ENCODE data around the gene PHAF1. TPM values are rescaled to one million over a fixed set of nuclear protein-coding genes. Genes with fewer than 3 reads are reported as not detected.

Gene PHAF1
- total and polyA plus RNA-seq, 2 of the 13 experiments (the other 11 are each of a cell fraction or from before 2014, with no cell fraction given) = 48.3 to 174 TPM

GRCh38 chr16:67177743-67178699 lies 68.3 kb downstream of the PHAF1 start (continued):
- TF ChIP-seq, protein P1, sequence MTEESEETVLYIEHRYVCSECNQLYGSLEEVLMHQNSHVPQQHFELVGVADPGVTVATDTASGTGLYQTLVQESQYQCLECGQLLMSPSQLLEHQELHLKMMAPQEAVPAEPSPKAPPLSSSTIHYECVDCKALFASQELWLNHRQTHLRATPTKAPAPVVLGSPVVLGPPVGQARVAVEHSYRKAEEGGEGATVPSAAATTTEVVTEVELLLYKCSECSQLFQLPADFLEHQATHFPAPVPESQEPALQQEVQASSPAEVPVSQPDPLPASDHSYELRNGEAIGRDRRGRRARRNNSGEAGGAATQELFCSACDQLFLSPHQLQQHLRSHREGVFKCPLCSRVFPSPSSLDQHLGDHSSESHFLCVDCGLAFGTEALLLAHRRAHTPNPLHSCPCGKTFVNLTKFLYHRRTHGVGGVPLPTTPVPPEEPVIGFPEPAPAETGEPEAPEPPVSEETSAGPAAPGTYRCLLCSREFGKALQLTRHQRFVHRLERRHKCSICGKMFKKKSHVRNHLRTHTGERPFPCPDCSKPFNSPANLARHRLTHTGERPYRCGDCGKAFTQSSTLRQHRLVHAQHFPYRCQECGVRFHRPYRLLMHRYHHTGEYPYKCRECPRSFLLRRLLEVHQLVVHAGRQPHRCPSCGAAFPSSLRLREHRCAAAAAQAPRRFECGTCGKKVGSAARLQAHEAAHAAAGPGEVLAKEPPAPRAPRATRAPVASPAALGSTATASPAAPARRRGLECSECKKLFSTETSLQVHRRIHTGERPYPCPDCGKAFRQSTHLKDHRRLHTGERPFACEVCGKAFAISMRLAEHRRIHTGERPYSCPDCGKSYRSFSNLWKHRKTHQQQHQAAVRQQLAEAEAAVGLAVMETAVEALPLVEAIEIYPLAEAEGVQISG (CRISPR knock-in tag; IDR thresholded peaks at IDR 0.05) = 0 out of 2 replicates have a peak, but pooled peaks have one; percentile 61

DNA sequence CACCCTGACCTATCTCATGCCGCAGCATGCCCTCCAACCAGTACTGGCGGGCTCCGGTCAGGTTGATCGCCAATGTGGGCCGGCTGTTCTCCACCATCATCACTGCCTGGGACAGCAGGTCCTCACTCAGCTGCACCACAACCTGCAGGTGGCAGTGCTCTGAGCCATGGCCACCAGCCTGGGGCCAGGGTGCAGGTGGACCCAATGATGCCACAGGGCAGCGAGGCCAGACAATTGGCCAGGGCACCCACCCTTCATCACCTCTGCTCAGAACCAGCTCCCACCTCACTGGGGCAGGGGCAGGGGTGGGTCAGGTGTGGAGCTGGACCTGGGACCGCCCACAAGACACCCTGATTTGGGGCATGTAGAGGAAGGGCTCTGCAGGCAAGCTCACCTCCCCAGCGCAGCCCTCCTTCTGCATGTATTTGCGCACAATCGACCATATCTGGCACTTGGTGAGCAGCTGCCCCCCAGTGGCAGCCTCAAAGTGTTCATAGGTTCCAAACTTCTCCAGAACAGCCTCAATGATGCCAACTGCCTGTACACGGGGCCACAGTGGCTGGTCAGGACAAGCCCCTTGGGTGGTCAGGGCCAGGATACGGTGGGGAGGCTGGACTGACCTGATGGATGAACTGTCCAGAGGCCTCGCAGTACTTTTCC lies 69.8 kb downstream of the PHAF1 start:
- POLR2A ChIA-PET = interaction anchor here (1.0 kb wide), 1 partner anchor 19 kb away, joined by 3 read pairs; no protein-coding TSS in a partner anchor
- H3K4me2 ChIP-seq (ENCODE audit: low read depth, low read length) = no peak overlapping the region
- TF ChIP-seq FOXJ3 (CRISPR knock-in tag; IDR thresholded peaks at IDR 0.05; ENCODE audit: borderline replicate concordance) (no peak), KAT7 (CRISPR knock-in tag; IDR thresholded peaks at IDR 0.05; ENCODE audit: borderline replicate concordance) (no peak), JUNB (CRISPR knock-in tag; IDR thresholded peaks at IDR 0.05; ENCODE audit: borderline replicate concordance) (no peak), ZNF274 (CRISPR knock-in tag; IDR thresholded peaks at IDR 0.05) (0 out of 2 replicates have a peak, but pooled peaks have one; percentile 36), HNRNPK (IDR thresholded peaks at IDR 0.05; ENCODE audit: low read depth, low read length, poor library complexity, severe bottlenecking) (no peak), EP300 (IDR thresholded peaks at IDR 0.05; ENCODE audit: low read depth in 2 of 2, low read length in 2 of 2) (no peak), EP300 (CRISPR knock-in tag; IDR thresholded peaks at IDR 0.05; ENCODE audit: borderline replicate concordance) (no peak; the same call in 1 of the 2 replicates), BCL3 (CRISPR knock-in tag; IDR thresholded peaks at IDR 0.05) (no peak), KDM2A (CRISPR knock-in tag; IDR thresholded peaks at IDR 0.05; ENCODE audit: borderline replicate concordance, low read depth) (0 out of 2 replicates have a peak, but pooled peaks have one; percentile 16), ZNF432 (CRISPR knock-in tag; IDR thresholded peaks at IDR 0.05; ENCODE audit: borderline replicate concordance) (no peak), NR2F6 (IDR thresholded peaks at IDR 0.05) (no peak), NR2F6 (CRISPR knock-in tag; IDR thresholded peaks at IDR 0.05) (no peak), ZNF124 (CRISPR knock-in tag; IDR thresholded peaks at IDR 0.05) (no peak), ZNF773 (CRISPR knock-in tag; IDR thresholded peaks at IDR 0.05; ENCODE audit: borderline replicate concordance) (no peak), JDP2 (CRISPR knock-in tag; IDR thresholded peaks at IDR 0.05; ENCODE audit: borderline replicate concordance) (no peak)
- TF ChIP-seq, protein P2, sequence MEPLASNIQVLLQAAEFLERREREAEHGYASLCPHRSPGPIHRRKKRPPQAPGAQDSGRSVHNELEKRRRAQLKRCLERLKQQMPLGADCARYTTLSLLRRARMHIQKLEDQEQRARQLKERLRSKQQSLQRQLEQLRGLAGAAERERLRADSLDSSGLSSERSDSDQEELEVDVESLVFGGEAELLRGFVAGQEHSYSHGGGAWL (CRISPR knock-in tag; IDR thresholded peaks at IDR 0.05) = no peak

More for the DNA sequence above, 69.8 kb downstream of the PHAF1 start:
- H3K4me1 ChIP-seq (ENCODE audit: insufficient read depth, low read length) = peaks cover 37% of the 10 kb centered on the region
- in situ Hi-C loops (cut with HindIII; ENCODE audit: extremely low pct_ligation_motif_present, low pct_unique_long_range_greater_than_20kb) = no loop called here
- no peaks in the 10 kb centered on the region; a peak in 1 of 5 replicates for H3K36me3 ChIP-seq (replicated peaks in 1 of 2; ENCODE audit: control insufficient read depth in 1 of 2, insufficient read depth in 2 of 2, low read length in 2 of 2)
- H3K9me3 ChIP-seq (ENCODE audit: low read length) = no peaks in the 10 kb centered on the region
- DNase-seq (ENCODE audit: low spot score) = no peak
- no peak overlapping the region for H3K9ac ChIP-seq (ENCODE audit: insufficient read depth, low read depth, low read length)
- 82% methylated on average over 11 of the region's 13 CpGs for WGBS (ENCODE audit: low lambda C conversion rate)
- H3K27ac ChIP-seq (ENCODE audit: extremely low read length, insufficient read depth, low read length) = no peak overlapping the region
- no peak overlapping the region for H3K4me3 ChIP-seq (replicated peaks in 1 of 3; ENCODE audit: insufficient read depth in 1 of 3, low read depth in 2 of 3, low read length in 3 of 3)
- H3K27me3 ChIP-seq (ENCODE audit: control insufficient read depth in 1 of 2, insufficient read depth in 2 of 2, low read length in 2 of 2) = no peaks in the 10 kb centered on the region; a peak in 1 of 5 replicates
- intact Hi-C loops (cut with micrococcal nuclease; ENCODE audit: unreplicated experiment) = no loop called here
- no peaks in the 10 kb centered on the region; the same call in 1 of the 2 replicates for H4K20me1 ChIP-seq (ENCODE audit: insufficient read depth, low read length)
- FAIRE-seq = no peak
- peak; percentile 13 for ATAC-seq
- no peaks in the 10 kb centered on the region for H3K79me2 ChIP-seq (ENCODE audit: insufficient read depth, low read length)
- H2AFZ ChIP-seq (ENCODE audit: low read length) = no peak overlapping the region
- BruUV-seq (replicated peaks) = no TSS peak
- CTCF ChIA-PET (ENCODE audit: low intra/inter-chr PET ratio, low total read pairs) = interaction anchor here (1.3 kb wide), 1 partner anchor 225 kb away, joined by 5 read pairs; no protein-coding TSS in a partner anchor

Data from HepG2 (cell line).